ENCODE data around the gene QRICH1.

The QRICH1 gene

GRCh38 chr3:49122451-49122850 lies 28.6 kb upstream of the QRICH1 start:
- H3K4me3 ChIP-seq (replicated peaks; ENCODE audit: low read depth, low read length) = no peak overlapping the region
- TF ChIP-seq CTCF (IDR thresholded peaks at IDR 0.05; ENCODE audit: low read length, missing control alignments) = no peak
- no peak for DNase-seq (ENCODE audit: low read depth)

GRCh38 chr3:49122022-49122421 lies 28.2 kb upstream of the QRICH1 start:
- H3K4me3 ChIP-seq (replicated peaks; ENCODE audit: low read depth, low read length) = no peak overlapping the region
- TF ChIP-seq CTCF (IDR thresholded peaks at IDR 0.05; ENCODE audit: low read length, missing control alignments) = no peak
- no peak for DNase-seq (ENCODE audit: low read depth)

- no peak for DNase-seq (ENCODE audit: low read depth)
- TF ChIP-seq CTCF (IDR thresholded peaks at IDR 0.05; ENCODE audit: low read length, missing control alignments) = no peak
- H3K4me3 ChIP-seq (replicated peaks; ENCODE audit: low read depth, low read length) = peak overlapping the region; percentile 75
These were observed 27.4 kb upstream of the QRICH1 start for GRCh38 chr3:49121132-49121736.

- no peak for TF ChIP-seq CTCF (IDR thresholded peaks at IDR 0.05; ENCODE audit: low read length, missing control alignments)
- peak; percentile 94 for DNase-seq (ENCODE audit: low read depth)
- peak within 1 kb of the TSS; percentile 75 for H3K4me3 ChIP-seq (replicated peaks; ENCODE audit: low read depth, low read length)
These were observed 26.7 kb upstream of the QRICH1 start, which contains the start of gene USP19 for GRCh38 chr3:49120438-49121131. TSS of gene USP19 (minus strand) at chr3:49120823. CDS start at chr3:49119145, 1,678 bp downstream.

GRCh38 chr3:49120096-49120437 lies 26.2 kb upstream of the QRICH1 start:
- DNase-seq (ENCODE audit: low read depth) = no peak
- H3K4me3 ChIP-seq (replicated peaks; ENCODE audit: low read depth, low read length) = peak overlapping the region; percentile 75

GRCh38 chr3:49119439-49119838 lies 25.6 kb upstream of the QRICH1 start:
- peak overlapping the region; percentile 75 for H3K4me3 ChIP-seq (replicated peaks; ENCODE audit: low read depth, low read length)
- DNase-seq (ENCODE audit: low read depth) = peak; percentile 8
- TF ChIP-seq CTCF (IDR thresholded peaks at IDR 0.05; ENCODE audit: low read length, missing control alignments) = no peak

More at GRCh38 chr3:49120096-49120437, 26.2 kb upstream of the QRICH1 start:
- TF ChIP-seq CTCF (IDR thresholded peaks at IDR 0.05; ENCODE audit: low read length, missing control alignments) = no peak
